ENCODE data around the gene CCDC86.
"Not testable (repeated sequence)": the region's sequence is repeated elsewhere in the genome, so short reads cannot be mapped to it uniquely, and the experiment has no call there.

The CCDC86 gene

GRCh38 chr11:60841797-60842667 lies at the start of gene CCDC86:
CCDC86 (plus strand) TSS chr11:60842113; CDS start chr11:60842125, 12 bp downstream.
- DNase-seq, result peak; percentile 96

DNA sequence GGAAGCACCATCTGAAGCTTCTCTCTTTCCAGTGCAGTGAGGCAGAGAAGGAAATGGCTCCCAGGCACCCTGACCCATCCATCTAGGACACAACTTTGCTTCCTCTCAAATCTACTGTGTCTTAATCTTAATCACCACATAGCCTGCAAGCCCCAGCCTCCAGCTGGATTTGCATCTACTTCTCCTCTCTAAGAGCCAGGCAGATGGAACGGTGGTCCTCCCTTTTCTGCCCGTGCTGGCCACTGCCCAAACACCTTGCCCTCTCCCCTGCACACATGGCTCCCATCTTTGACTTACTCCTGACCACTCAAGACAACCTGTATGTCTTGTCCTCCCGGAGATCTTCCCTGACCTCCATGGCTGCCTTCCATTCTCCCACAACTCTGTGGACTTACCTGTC lies 49.4 kb upstream of the CCDC86 start:
- no peak for DNase-seq

DNA sequence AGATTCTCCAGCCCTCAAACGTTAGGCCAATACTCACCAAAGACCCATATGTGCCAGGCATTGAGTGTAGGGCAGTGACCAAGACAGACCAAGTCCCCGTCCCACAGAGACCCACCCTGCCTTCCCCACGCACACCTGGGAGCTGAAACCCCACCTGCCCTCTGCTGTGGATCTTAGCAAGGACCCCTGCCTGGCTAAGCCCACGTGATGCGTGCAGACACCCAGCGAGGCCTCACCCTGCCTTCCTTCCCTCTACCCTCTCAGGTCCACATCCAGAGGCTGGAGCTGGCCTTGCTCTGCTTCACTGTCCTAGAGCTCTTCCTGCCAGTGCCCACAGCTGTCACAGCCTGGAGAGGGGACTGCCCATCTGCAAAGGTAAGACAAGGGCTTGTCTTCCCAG lies 46.6 kb upstream of the CCDC86 start:
- DNase-seq, result no peak

DNA sequence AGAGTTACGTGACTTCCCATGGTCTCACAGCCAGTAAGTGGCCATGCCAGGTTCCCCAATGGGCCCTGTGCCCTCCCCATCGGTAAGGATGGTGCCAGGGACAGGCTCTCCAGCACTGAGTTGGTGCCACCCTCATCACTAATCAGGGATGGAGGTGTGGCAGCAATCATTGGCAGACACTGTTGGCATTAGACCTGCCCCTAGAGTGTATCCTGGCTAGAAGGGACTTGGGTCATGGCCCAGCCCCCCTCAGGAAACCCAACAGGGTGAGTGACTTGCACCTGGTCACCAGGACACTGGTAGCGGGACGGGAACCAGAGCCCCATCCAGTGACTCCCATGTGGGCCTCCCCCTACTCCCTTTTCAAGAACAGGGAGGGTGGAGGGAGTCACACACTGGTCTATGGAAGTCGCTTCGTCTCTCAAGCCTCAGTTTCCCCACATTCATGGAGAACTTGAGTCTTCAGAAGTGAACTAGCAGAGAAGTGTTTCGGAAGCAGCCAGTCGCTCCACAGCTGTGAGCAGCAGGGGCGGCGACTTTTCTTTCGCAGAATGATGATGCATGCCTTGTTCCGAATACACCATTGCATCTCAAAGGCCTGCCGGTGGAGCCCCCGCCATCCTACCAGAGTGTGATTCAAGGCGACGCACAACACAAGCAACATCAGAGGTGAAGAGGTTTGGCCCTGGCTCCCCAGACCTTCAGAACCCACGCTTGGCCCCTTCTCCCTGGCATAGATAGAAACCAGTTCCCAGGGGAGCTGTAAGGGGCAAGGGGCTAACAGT lies 43.9 kb upstream of the CCDC86 start:
- no peak for DNase-seq

DNA sequence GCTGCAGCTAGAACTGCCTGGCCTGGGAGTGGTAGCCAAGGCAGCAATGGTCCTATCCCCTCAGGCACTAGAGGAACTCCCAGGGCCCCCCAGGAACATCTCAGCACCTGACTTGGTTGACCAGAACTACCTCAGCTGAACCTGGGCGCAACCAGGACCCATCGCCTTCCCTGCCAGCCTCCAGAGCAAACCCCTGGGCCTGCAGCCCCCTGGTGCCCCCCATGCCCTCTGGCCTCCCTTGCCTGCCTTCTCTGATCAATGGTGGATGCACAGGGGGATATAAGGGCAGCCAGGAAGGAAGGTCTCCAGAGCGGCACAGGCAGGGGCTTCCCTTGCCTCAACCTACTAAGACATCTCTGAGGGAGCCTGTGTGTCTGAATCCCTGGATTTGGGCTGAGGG lies 43.3 kb upstream of the CCDC86 start:
- no peak for DNase-seq

GRCh38 chr11:60801194-60801593 lies 40.7 kb upstream of the CCDC86 start:
- no peak for DNase-seq

GRCh38 chr11:60803273-60803936 lies 38.5 kb upstream of the CCDC86 start:
- DNase-seq, result no peak

DNA sequence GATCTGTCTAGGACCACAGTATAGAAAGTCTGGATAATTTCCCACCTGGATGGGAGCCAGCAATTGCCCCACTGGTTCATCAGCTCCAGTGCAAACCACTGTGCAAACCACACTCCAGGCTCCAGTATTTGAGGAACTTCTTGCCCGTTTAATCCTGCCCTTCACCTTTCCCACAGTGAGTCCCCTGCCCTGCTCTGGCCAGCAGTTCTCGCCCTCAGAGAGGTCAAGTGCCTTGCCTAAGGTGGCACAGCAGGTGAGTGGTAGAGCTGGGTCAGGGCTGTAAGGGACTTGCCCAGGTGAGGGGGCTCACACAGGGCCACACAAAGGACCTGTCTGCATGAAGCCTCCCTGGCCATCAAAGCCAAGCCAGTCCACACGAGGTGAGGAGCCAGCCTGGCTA lies 32.7 kb upstream of the CCDC86 start:
- no peak for DNase-seq

DNA sequence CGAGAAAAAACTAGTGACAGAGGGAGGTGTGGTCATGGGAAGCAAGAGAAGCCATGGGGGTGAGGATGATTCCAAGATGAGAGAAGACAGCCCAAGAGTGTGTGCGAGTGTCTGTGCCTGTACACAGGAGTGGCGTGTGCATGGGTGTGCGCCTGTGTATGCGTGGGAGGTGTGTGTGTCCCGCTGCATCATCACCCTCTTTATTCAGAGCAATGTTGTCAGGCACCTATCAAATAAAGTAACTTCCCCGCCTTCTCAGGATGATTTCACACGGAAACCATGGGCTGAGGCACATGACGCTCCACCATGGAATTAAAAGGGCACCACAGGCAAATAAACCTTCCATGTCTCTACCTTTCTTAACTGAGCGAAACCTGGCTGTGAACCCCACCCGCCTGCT lies 32.2 kb upstream of the CCDC86 start:
- DNase-seq, result no peak

- no peak for DNase-seq
Measured at GRCh38 chr11:60810151-60810550, 31.8 kb upstream of the CCDC86 start.

GRCh38 chr11:60810569-60810968 lies 31.3 kb upstream of the CCDC86 start:
- DNase-seq, result no peak

GRCh38 chr11:60813324-60813723 lies 28.6 kb upstream of the CCDC86 start:
- no peak for DNase-seq

DNA sequence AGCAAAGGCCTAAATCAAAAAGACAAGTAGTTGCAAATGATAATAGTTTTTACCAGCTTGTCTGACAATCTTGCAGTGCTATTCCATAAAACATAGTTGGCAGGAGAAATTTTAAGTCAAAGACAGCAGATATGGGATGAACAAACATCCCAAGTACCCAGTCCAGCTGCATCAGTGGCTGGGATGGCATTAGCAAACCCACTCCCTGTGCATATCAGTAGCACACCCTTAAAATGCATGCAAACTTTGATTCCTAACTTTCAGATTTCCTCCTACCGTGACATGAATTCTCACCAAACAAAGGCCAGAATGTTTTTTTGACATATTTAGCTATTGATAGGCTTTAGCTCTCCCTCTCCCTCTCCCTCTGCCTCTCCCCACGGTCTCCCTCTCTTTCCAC lies 27.8 kb upstream of the CCDC86 start:
- no peak for DNase-seq

DNA sequence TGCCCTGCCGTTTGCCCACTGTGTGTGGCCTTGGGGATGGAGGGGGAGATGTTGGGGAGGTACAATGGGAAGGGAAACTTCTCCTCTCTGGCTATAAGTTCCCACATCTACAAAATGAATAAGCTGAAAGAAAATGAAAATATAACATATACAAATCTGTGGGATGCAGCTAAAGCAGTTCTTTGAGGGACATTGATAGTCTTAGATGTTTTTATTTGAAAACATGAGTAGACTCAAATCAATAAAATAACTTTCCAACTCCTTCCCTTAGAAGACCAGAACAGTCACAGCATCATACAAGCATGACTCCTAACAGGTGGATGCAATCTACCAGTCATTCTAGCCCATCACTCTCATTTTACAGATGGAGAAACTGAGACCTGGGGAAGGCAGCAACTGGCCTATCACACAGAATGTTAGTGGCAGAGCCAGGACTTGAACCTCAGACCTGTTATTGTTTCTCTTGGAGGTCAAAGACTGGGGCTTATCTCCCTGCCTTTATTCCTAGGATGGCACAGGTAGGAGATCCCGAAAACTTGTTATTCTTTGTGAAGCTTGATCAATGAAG lies 25.2 kb upstream of the CCDC86 start:
- DNase-seq, result no peak

DNA sequence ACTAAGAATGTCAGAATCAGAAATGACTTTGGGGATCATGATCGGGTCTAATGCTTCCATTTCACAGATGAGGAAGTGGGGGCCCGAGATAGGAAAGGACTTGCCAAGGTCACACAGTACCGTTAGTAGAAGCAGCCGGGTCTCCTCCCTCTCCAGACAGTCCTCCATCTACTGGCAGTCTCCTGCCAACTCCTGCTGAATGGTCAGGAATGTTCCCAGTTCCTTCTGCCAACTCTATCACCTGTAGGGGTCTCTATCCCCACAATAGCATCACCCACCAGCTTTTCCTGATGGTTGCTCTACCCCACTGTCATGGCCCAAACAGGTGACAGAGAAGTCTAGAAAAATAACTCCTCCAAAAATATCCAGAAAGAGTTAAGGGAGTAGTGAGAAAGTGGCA lies 23.9 kb upstream of the CCDC86 start:
- DNase-seq, result no peak

GRCh38 chr11:60821827-60822599 lies 19.9 kb upstream of the CCDC86 start:
- DNase-seq, result peak; percentile 28

- not testable (repeated sequence) for DNase-seq
Measured at GRCh38 chr11:60823745-60824306, 18.1 kb upstream of the CCDC86 start.

GRCh38 chr11:60825118-60825517 lies 16.8 kb upstream of the CCDC86 start:
- no peak for DNase-seq

DNA sequence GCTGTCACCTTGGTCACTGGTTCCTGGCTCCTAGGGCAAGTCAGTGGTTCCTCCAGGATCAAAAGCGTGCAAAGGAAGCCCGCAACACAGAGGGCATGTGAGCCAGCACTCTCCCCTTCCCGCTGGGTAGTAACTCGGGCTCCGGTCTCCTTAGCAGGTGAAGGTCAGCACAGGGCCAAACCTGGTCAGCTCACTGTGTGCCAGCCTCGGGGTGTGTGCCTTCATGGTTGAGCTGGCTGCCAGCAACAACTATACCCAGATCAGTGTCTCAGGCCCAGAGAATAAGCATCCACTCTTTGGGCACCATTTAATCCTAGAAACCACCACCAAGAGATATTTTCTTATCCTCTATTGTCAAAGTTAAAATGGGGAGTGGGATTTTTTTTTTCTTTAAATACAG lies 16.1 kb upstream of the CCDC86 start:
- no peak for DNase-seq

GRCh38 chr11:60830478-60831142 lies 11.3 kb upstream of the CCDC86 start:
- DNase-seq, result no peak

DNA sequence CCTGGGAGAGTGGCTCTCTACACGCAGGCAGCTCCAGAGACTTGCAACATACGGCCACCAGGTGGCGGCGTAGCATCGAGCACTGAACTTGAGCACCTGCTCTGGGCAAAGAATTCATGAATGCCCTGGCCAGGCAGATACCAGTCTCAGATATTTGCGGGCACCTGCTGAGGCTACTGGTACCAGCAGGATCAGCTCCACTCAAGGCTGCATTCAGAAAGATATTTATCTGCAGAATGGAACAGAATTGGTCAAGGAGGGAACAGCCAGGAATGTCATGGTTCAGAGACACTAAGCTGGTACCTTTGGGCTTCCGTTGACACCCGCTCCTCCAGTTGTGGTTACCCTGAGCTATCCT lies 10.8 kb upstream of the CCDC86 start:
- peak; percentile 91 for DNase-seq
